Right lobe of liver (tissue), 6 donors: ENCODE results near the gene MAP3K19. TPM values are rescaled to one million over a fixed set of nuclear protein-coding genes. Genes with fewer than 3 reads are reported as not detected.

Experiments
- ATAC-seq, 4 donors: fragments of 200-7000 bp; cut with Tn5 transposase; one replicate each; pipeline ENCODE4 v1.9.1; 2020; ENCODE audit warnings: mild to moderate bottlenecking in 4 of 4, moderate library complexity in 4 of 4
- DNase-seq, 3 donors: peaks; one replicate each; pipeline ENCODE4 v3.0.0-alpha.2; 2020
- H3K27ac ChIP-seq, 3 donors: fragments of 200-600 bp; one replicate each; pipeline ENCODE4 v1.8.0; 2022
- H3K27me3 ChIP-seq, 2 donors: fragments of 200-600 bp; one replicate each; pipeline ENCODE4 v1.8.0; 2022
- H3K36me3 ChIP-seq, 4 donors: fragments of 200-600 bp; sonication (generic) in 1 of 4; one replicate each; pipeline versions ENCODE4 v1.5.1 to v1.8.0; 2017 to 2022; ENCODE audit warnings: control low read depth in 1 of 4
- H3K4me1 ChIP-seq, 4 donors: fragments of 200-600 bp; sonication (generic) in 1 of 4; one replicate each; pipeline versions ENCODE4 v1.5.1 to v1.8.0; 2017 to 2022; ENCODE audit warnings: control low read depth in 1 of 4
- H3K4me3 ChIP-seq, 3 donors: fragments of 200-600 bp; one replicate each; pipeline ENCODE4 v1.8.0; 2022
- H3K9me3 ChIP-seq, 4 donors: fragments of 200-600 bp; sonication (generic) in 1 of 4; one replicate each; pipeline versions ENCODE4 v1.5.1 to v1.8.0; 2017 to 2022; ENCODE audit warnings: control low read depth in 1 of 4
- POLR2A ChIP-seq: fragments of 450-650 bp; IDR thresholded peaks from one replicate; pipeline ENCODE4 v1.6.1; 2017; ENCODE audit warnings: antibody characterized with exemption, mild to moderate bottlenecking
- WGBS: methylation state at CpG from one replicate; pipeline ENCODE4 v1.1.6; 2018; ENCODE audit warnings: low coverage, low lambda C conversion rate; ENCODE audit not compliant: insufficient coverage; ENCODE audit errors: missing lambda C conversion rate; 5-methylcytosine and 5-hydroxymethylcytosine counted together
- intact Hi-C, 2 donors: fragments of 100-400 bp; cut with DNase I; formaldehyde crosslinking; loops; one replicate each; pipeline versions ENCODE4 v1.11.2 to v1.14.1; 2022
- total RNA-seq, 6 experiments: library from RNA; depleted of rRNA in 2 of 6; stranded (reverse); fragments of >200 nt in 2 of 6; fragmentation: NEBNext Ultra II Directional in 3 of 6; extraction: Animal tissue kit (Norgen Biotek cat#: 25700) in 3 of 6; gene quantifications; one replicate each; pipeline versions ENCODE4 v1.1.0 to v1.2.4, GENCODE V29; 2016 to 2023
- TF ChIP-seq, protein P1 (sequence below), 4 donors: fragments of 200-600 bp in 3 of 4; fragments of 450-650 bp in 1 of 4; IDR thresholded peaks; one replicate each; pipeline versions ENCODE4 v1.5.1 to v1.8.0; 2016 to 2022; ENCODE audit warnings: antibody characterized with exemption in 4 of 4, mild to moderate bottlenecking in 2 of 4
- donor health status: DM: no; HTN: yes; CAD: no.
- donor health status: DM: no; HTN: no; CAD: no.
- donor health status: DM: no; HTN: no; CAD: no.
- donor health status: DM: no; HTN: yes; CAD: no.
- donor health status: DM: no; HTN: yes; CAD: no.

The MAP3K19 gene
- total RNA-seq, 6 experiments from 2014 or later: not detected

DNA sequence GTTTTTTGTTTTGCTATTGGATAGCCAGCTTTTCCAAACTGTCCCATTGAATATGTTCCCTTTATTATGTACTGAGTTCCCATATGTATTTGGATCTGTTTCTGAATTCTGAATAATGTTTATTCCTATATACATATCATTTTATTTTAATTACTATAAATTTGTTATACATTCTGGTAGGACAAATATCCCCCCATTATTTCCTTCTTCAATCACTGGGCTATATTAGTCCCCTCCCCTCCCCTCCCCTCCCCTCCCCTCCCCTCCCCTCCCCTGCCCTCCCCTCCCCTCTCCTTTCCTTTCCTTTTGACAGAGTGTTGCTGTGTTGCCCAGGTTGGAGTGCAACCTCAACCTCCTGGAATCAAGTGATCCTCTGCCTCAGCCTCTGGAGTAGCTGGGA is 31.2 kb upstream of the MAP3K19 start:
- TF ChIP-seq, protein P1, sequence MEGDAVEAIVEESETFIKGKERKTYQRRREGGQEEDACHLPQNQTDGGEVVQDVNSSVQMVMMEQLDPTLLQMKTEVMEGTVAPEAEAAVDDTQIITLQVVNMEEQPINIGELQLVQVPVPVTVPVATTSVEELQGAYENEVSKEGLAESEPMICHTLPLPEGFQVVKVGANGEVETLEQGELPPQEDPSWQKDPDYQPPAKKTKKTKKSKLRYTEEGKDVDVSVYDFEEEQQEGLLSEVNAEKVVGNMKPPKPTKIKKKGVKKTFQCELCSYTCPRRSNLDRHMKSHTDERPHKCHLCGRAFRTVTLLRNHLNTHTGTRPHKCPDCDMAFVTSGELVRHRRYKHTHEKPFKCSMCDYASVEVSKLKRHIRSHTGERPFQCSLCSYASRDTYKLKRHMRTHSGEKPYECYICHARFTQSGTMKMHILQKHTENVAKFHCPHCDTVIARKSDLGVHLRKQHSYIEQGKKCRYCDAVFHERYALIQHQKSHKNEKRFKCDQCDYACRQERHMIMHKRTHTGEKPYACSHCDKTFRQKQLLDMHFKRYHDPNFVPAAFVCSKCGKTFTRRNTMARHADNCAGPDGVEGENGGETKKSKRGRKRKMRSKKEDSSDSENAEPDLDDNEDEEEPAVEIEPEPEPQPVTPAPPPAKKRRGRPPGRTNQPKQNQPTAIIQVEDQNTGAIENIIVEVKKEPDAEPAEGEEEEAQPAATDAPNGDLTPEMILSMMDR (IDR thresholded peaks at IDR 0.05): no peak
- TF ChIP-seq POLR2A: no peak
- DNase-seq: no peak
- ATAC-seq: no peak

DNA sequence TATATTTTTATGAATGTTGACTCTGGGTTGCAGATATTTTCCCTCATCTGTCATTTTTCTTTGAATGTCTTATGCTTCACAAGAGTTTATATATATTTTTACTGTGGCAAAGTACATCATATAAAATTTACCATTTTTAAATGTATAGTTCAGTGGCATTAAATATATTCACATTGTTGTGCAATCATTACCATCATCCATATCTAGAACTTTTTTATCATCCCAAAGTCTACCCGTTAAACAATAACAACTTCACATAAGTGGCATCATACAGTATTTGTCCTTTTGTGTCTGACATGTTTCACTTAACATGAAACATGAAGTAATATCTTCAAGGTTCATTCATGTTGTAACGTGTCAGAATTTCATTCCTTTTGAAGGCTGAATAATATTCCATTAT is 29.3 kb upstream of the MAP3K19 start:
- H3K4me1 ChIP-seq: no peaks in the 10 kb centered on the region
- ATAC-seq (no peak), DNase-seq (no peak)

More for the DNA sequence above, 31.2 kb upstream of the MAP3K19 start:
- Histone ChIP-seq H3K27ac (no peak overlapping the region), H3K27me3 (no peaks in the 10 kb centered on the region), H3K9me3 (no peaks in the 10 kb centered on the region), H3K36me3 (no peaks in the 10 kb centered on the region), H3K4me3 (no peak overlapping the region), H3K4me1 (no peaks in the 10 kb centered on the region)
- intact Hi-C loops: no loop called here

DNA sequence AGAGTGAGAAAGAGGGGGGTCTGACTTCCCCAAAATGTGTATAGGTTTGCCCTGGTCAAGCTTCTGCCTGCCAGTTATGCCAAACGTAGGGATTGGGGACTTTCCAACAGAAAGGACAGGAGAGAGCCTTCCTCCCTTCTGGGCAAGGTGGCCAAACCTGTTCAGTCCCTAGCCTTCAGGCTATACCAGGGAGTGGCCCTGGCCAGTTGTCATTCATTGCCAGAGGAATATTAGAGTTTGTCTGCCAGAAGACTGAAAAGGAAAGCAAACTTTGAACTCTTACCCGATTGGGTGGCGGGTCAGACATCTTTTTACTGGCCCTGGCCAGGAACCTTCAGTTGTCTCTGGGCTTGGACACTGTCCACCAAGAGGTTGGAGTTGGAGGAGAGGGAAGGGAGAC is 27.0 kb upstream of the MAP3K19 start:
- TF ChIP-seq, protein P1 (IDR thresholded peaks at IDR 0.05): no peak
- TF ChIP-seq POLR2A: no peak
- Histone ChIP-seq H3K36me3 (no peaks in the 10 kb centered on the region), H3K27ac (no peak overlapping the region), H3K4me3 (no peak overlapping the region), H3K9me3 (peaks cover 0 to 5% (median 0%) of the 10 kb centered on the region in 4 donors), H3K4me1 (no peaks in the 10 kb centered on the region), H3K27me3 (no peaks in the 10 kb centered on the region)
- ATAC-seq (peak; percentile 31 to 69 (median 51)), DNase-seq (no peak)
- intact Hi-C loops: no loop called here
- WGBS: 54% methylated on average over 2 of the region's 3 CpGs

More for the DNA sequence above, 29.3 kb upstream of the MAP3K19 start:
- TF ChIP-seq POLR2A: no peak
- TF ChIP-seq, protein P1 (IDR thresholded peaks at IDR 0.05): no peak
- Histone ChIP-seq H3K9me3 (peaks cover 0 to 5% (median 0%) of the 10 kb centered on the region in 4 donors), H3K27ac (no peak overlapping the region), H3K27me3 (no peaks in the 10 kb centered on the region), H3K4me3 (no peak overlapping the region), H3K36me3 (no peaks in the 10 kb centered on the region)
- 96% methylated on average over 2 of the region's 2 CpGs for WGBS
- intact Hi-C loops: no loop called here

DNA sequence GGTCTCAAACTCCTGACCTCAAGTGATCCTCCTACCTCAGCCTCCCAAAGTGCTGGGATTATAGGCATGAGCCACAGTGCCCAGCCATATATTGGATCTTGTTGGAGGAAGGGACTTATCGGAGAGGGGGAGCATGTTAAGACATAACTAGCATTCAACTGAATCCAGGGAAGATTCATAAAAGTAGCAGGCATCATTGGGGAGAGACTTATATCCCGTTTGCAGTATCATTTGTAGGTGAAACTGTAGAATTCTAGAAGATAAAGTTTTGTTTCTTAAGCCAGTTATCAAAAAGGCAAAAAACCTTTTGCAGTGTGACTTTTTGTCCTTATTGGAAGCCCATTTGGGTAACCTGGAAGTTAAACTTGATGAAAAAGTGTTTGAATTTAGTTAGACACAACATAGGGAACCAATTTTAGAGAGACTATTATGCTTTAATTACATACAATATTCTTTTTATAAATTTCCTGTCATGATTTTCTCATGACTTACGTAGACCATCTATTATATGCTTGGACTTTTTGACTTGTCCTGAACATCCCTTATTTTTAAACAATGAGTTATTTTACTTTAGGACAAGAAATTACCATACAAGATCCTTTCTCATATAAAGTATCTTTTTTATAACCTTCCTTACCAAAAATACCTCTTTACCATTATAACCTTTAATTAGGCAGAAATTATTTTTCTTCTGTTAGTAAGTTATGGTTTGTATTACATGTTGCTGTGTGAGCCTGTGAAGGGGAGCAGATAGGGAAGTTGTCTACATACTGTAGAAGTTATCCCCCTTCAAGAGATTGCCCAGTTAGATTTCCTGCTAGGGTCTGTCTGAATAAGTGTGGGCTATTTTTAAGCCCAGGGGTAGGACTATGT is 25.1 kb upstream of the MAP3K19 start:
- 93% methylated on average over 3 of the region's 3 CpGs for WGBS

More for the DNA sequence above, 25.1 kb upstream of the MAP3K19 start:
- Histone ChIP-seq H3K4me3 (no peak overlapping the region), H3K27ac (no peak overlapping the region), H3K27me3 (no peaks in the 10 kb centered on the region), H3K9me3 (peaks cover 0 to 5% (median 0%) of the 10 kb centered on the region in 4 donors), H3K4me1 (no peaks in the 10 kb centered on the region), H3K36me3 (no peaks in the 10 kb centered on the region)
- no peak for ATAC-seq
- intact Hi-C loops: no loop called here
- no peak for DNase-seq
- TF ChIP-seq POLR2A: no peak
- TF ChIP-seq, protein P1 (IDR thresholded peaks at IDR 0.05): no peak
